GM13976 (cell line): ENCODE measurements around the gene ACTL8.

Experiments used
- DNase-seq: peaks from one replicate; pipeline ENCODE4 v3.0.0; 2012; ENCODE audit warnings: low spot score
- in situ Hi-C: fragments of 300-500 bp; cut with MboI; formaldehyde crosslinking; loops from one replicate; pipeline ENCODE4 v1.12.0; 2022; ENCODE audit warnings: low sequenced_read_pairs, mixed read lengths, inconsistent platforms; ENCODE audit not compliant: unreplicated experiment
- TF ChIP-seq, protein P1 (sequence below): IDR thresholded peaks from 2 replicates; pipeline ENCODE4 v1.5.1; 2012; ENCODE audit warnings: borderline replicate concordance, mild to moderate bottlenecking; ENCODE audit not compliant: insufficient read depth; ENCODE audit errors: extremely low read depth, missing control alignments, control extremely low read depth

The ACTL8 gene

GRCh38 chr1:17862121-17862520, 107.0 kb downstream of the ACTL8 start:
- TF ChIP-seq, protein P1, sequence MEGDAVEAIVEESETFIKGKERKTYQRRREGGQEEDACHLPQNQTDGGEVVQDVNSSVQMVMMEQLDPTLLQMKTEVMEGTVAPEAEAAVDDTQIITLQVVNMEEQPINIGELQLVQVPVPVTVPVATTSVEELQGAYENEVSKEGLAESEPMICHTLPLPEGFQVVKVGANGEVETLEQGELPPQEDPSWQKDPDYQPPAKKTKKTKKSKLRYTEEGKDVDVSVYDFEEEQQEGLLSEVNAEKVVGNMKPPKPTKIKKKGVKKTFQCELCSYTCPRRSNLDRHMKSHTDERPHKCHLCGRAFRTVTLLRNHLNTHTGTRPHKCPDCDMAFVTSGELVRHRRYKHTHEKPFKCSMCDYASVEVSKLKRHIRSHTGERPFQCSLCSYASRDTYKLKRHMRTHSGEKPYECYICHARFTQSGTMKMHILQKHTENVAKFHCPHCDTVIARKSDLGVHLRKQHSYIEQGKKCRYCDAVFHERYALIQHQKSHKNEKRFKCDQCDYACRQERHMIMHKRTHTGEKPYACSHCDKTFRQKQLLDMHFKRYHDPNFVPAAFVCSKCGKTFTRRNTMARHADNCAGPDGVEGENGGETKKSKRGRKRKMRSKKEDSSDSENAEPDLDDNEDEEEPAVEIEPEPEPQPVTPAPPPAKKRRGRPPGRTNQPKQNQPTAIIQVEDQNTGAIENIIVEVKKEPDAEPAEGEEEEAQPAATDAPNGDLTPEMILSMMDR, result no peak
- no peak for DNase-seq
- in situ Hi-C loops, result no loop called here

DNA sequence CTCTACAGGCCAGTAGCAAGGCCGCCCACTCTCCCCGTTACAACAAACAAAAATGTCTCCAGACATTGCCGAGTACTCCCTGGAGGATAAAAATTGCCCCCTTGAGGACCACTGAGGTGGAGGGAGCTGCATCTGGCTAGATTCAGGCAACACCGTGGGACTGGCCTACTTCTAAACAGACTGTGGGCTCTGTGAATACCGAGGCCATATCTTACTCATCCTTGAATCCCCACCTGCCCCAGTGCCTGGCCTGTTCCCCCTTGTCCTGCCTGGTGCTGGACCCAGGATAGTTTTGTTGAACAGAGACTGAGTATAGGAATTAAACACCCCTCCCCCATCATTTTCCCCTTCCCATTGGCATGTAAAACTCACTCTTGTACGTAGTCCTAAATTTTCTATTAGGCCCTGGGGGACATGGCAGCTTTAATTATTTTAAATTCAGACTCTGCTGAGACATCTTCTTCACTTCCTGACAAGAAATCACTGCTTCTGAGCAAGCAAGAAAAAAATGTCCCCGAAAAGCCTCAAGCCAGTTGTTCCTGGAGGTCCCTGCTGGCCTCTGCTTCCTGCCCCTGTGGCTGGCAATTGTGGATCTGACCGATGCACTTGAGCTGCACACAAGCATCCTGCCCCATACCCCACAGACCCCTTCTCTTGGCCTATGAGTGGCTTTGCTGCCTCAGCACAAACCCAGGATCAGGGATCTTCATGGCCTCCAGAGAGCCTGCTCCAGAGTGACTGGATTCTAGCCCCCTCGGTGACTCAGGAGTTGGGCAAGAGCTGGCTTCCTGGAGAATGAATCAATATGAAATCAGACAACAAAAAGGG, 111.0 kb downstream of the ACTL8 start:
- TF ChIP-seq, protein P1, result no peak
- in situ Hi-C loops, result no loop called here
- no peak for DNase-seq

DNA sequence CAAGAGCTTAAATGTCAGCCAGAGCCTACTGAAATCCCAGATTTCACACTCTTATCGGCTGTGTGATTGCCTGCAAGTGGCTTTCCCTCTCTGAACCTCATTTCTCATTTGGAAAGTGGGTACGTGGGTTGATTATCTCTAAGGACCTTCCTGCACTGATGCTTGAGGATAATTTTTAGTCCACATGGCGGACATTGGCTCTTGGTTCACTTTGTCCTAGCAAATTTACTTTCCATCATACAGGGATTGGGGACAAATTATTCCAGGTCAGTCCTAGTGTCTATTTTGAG, 111.6 kb downstream of the ACTL8 start:
- DNase-seq, result no peak
- in situ Hi-C loops, result no loop called here
- TF ChIP-seq, protein P1, result no peak

DNA sequence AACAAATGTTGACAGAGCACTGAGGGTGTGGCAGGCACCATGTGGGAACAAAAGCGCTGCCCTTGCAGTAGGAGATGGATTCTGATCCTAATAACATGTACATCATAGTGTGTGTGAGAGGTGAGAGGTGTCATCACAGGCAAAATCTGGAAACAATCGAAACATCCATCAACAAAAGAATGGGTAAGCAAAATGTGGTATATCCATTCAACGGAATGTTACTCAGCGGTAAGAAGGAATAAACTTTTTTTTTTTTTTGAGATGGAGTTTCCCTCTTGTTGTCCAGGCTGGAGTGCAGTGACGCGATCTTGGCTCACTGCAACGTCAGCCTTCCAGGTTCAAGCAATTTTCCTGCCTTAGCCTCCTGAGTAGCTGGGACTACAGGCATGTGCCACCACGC, 112.3 kb downstream of the ACTL8 start:
- in situ Hi-C loops, result no loop called here
- TF ChIP-seq, protein P1, result no peak
- DNase-seq, result no peak

DNA sequence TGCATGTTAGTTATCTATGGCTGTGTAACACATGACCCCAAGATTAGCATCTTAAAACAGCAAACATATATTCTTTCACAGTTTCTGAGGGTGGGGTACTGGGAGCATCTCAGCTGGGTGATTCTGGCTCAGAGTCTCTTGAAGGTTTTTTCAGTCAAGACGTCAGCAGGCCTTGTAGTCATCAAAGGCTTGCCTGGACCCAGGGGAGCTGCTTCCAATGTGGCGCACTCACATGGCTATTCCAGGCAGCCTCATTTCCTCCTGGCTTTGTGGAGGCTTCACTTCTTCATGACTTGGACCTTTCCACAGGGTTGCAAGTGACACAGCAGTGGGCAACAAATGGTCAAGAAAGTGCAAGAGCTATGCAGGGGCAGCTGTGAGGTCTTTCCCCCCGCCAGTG, 114.7 kb downstream of the ACTL8 start:
- DNase-seq, result no peak
- in situ Hi-C loops, result no loop called here
- TF ChIP-seq, protein P1, result no peak

GRCh38 chr1:17870679-17871078, 115.5 kb downstream of the ACTL8 start:
- in situ Hi-C loops, result no loop called here
- TF ChIP-seq, protein P1, result no peak
- DNase-seq, result no peak
